K562 (cell line): Measurements from ENCODE around the gene ASB6. TPM values are rescaled to one million over a fixed set of nuclear protein-coding genes. Genes with fewer than 3 reads are reported as not detected.

Source experiments
- ARNT ChIP-seq, 2 experiments: fragments of 450-650 bp; IDR thresholded peaks; 2 replicates each; pipeline ENCODE4 v1.6.1; 2016; ENCODE audit warnings: mild to moderate bottlenecking in 1 of 2
- BACH1 ChIP-seq: fragments of 200-800 bp; sonication (Bioruptor generic); IDR thresholded peaks from 2 replicates; pipeline ENCODE4 v1.6.1; 2016; ENCODE audit warnings: missing genetic modification characterization, missing compliant biosample characterization
- CCNT2 ChIP-seq: IDR thresholded peaks from 2 replicates; pipeline ENCODE4 v1.6.1; 2011; ENCODE audit warnings: borderline replicate concordance, low read depth, mild to moderate bottlenecking, moderate library complexity, mixed read lengths, low read length; ENCODE audit not compliant: insufficient read length; ENCODE audit errors: extremely low read depth
- ESRRA ChIP-seq: fragments of 450-650 bp; IDR thresholded peaks from 2 replicates; pipeline ENCODE4 v1.6.1; 2014; ENCODE audit warnings: low read depth, mild to moderate bottlenecking, moderate library complexity, borderline replicate concordance
- FOSL1 ChIP-seq: fragments of 200-800 bp; sonication (Bioruptor generic); conservative IDR thresholded peaks from 2 replicates; pipeline ENCODE4 v1.6.1; 2016; ENCODE audit warnings: missing genetic modification characterization, missing compliant biosample characterization
- GTF2E2 ChIP-seq: fragments of 200-800 bp; sonication (Bioruptor generic); IDR thresholded peaks from 2 replicates; pipeline ENCODE4 v1.6.1; 2016; ENCODE audit warnings: missing genetic modification characterization, missing compliant biosample characterization
- ILF3 ChIP-seq: fragments of 450-650 bp; IDR thresholded peaks from 2 replicates; pipeline ENCODE4 v1.6.1; 2018; ENCODE audit warnings: antibody characterized with exemption, mild to moderate bottlenecking, moderate library complexity, borderline replicate concordance
- MED1 ChIP-seq: sonication (generic); formaldehyde crosslinking; IDR thresholded peaks from 2 replicates; pipeline ENCODE4 v1.8.1; 2023; ENCODE audit warnings: missing genetic modification reagents, borderline replicate concordance
- MYC ChIP-seq, 2 experiments: fragments of 250-450 bp in 1 of 2; sonication (Bioruptor Pico) in 1 of 2; IDR thresholded peaks; 2 replicates each; pipeline versions ENCODE4 v1.5.1 to v1.6.1; 2012 to 2021; ENCODE audit warnings: low read depth in 2 of 2, borderline replicate concordance in 1 of 2, improper control_type of control experiment in 1 of 2, low read length in 1 of 2, mild to moderate bottlenecking in 1 of 2, moderate library complexity in 1 of 2
- NR2F6 ChIP-seq: fragments of 450-650 bp; formaldehyde crosslinking; IDR thresholded peaks from 2 replicates; pipeline ENCODE4 v1.4.0; 2020; ENCODE audit warnings: mild to moderate bottlenecking
- POLR3G ChIP-seq: IDR thresholded peaks from 2 replicates; pipeline ENCODE4 v1.6.1; 2011; ENCODE audit not compliant: insufficient read length, insufficient replicate concordance; ENCODE audit errors: extremely low read depth
- SMARCA5 ChIP-seq: fragments of 450-650 bp; IDR thresholded peaks from 2 replicates; pipeline ENCODE4 v1.6.1; 2016
- SMARCB1 ChIP-seq: IDR thresholded peaks from 2 replicates; pipeline ENCODE4 v1.6.1; 2011; ENCODE audit warnings: improper control_type of control experiment, low read depth; ENCODE audit not compliant: insufficient read length
- TBP ChIP-seq: optimal IDR thresholded peaks from 2 replicates; pipeline ENCODE3; 2011; ENCODE audit warnings: low read depth, low read length, improper control_type of control experiment
- TEAD4 ChIP-seq, 2 experiments: sonication (generic) in 1 of 2; formaldehyde crosslinking in 1 of 2; IDR thresholded peaks; 2 replicates each; pipeline versions ENCODE4 v1.6.1 to v1.8.0; 2012 to 2022; ENCODE audit warnings: borderline replicate concordance in 1 of 2, inconsistent platforms in 1 of 2, low read length in 1 of 2, mild to moderate bottlenecking in 1 of 2, missing genetic modification reagents in 1 of 2
- ZKSCAN1 ChIP-seq: fragments of 150-350 bp; IDR thresholded peaks from 2 replicates; pipeline ENCODE4 v1.6.1; 2016; ENCODE audit warnings: low read depth, low read length
- ZNF239 ChIP-seq: fragments of 250-450 bp; sonication (Bioruptor Pico); IDR thresholded peaks from 2 replicates; pipeline ENCODE4 v1.4.0; 2020; ENCODE audit warnings: mild to moderate bottlenecking
- ZNF644 ChIP-seq: fragments of 200-800 bp; sonication (Bioruptor generic); IDR thresholded peaks from 2 replicates; pipeline ENCODE4 v1.6.1; 2016; ENCODE audit warnings: low read depth, missing genetic modification characterization, missing compliant biosample characterization
- polyA plus RNA-seq, 8 experiments: library from polyadenylated mRNA; depleted of rRNA in 4 of 8; stranded (reverse) in 5 of 8; unstranded in 3 of 8; fragments of >200 nt; fragmentation: Nextera tagmentation in 2 of 8; fragmentation: Illumina TruSeq in 1 of 8; extraction: Ambion mirVana in 2 of 8; extraction: Trizol in 1 of 8; gene quantifications; 2 replicates each; pipeline versions ENCODE4 v1.2.1 to v1.2.3, GENCODE V29; 2011 to 2014; ENCODE audit warnings: inconsistent platforms in 1 of 8, missing spikeins in 1 of 8
- total RNA-seq, 7 experiments: library from RNA; depleted of rRNA in 6 of 7; stranded (reverse); fragments of >200 nt in 6 of 7; fragmentation: Illumina TruSeq in 2 of 7; extraction: Trizol in 2 of 7; gene quantifications; 2 replicates each; pipeline versions ENCODE4 v1.2.1 to v1.2.3, GENCODE V29; 2011 to 2021; ENCODE audit warnings: low replicate concordance in 1 of 7
- TF ChIP-seq, protein P1 (sequence below): fragments of 450-650 bp; IDR thresholded peaks from 2 replicates; pipeline ENCODE4 v1.6.1; 2016
- TF ChIP-seq, protein P2 (sequence below): fragments of 250-450 bp; sonication (Bioruptor Pico); IDR thresholded peaks from 2 replicates; pipeline ENCODE4 v1.5.1; 2021; ENCODE audit warnings: mild to moderate bottlenecking
- TF ChIP-seq, protein P3 (sequence below): sonication (generic); formaldehyde crosslinking; IDR thresholded peaks from 2 replicates; pipeline ENCODE4 v1.8.1; 2022; ENCODE audit warnings: missing genetic modification reagents
- TF ChIP-seq, protein P4 (sequence below): fragments of 250-450 bp; sonication (Bioruptor Pico); IDR thresholded peaks from 2 replicates; pipeline ENCODE4 v1.8.0; 2021; ENCODE audit warnings: moderate library complexity, mild to moderate bottlenecking, inconsistent platforms

Gene ASB6
- total and polyA plus RNA-seq, 9 of the 15 experiments (the other 6 are each of a cell fraction or from before 2014, with no cell fraction given): 0.92 to 17.8 (median 11.3) TPM

DNA sequence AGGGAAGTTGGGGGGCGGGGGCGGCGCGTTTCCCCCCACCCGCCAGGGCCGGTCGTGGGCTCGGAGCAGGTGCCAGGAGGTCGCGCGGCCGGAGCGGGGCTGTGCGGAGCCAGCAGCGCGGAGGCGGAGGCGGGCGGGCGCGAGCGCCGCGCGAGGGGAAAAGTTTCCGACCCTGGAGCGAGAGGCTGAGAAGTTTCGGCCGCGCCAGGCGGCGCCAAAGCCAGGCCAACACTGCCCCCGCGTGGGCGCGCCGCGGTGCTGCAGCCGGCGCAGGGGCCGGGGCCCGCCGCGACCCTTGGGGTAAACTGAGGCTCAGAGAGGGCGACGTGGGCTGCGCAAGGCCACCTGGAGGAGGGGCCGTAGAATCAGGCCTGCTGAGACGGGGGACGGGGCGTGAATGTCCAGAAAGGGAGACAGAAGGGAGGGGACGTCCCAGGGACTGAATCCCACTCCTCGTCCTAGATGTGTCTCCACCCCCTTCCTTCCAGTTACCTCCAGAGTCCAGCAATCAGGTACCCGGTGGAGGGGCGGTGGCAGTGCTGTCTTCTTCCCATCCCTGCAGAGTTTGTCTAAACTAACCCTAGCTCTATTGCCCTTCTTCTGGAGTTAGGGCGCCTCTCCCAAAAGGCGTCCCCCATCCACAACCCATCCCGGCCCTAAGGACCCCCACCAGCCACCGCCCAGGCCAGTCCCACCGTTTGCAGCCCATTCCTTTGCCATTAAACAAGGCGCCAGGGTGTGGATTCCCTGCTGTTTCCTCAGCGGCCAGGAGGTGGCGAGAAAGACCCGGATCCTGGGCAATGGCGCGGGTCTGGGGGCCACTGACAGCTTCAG, 31.3 kb downstream of the ASB6 start (continued):
- TF ChIP-seq, protein P1, sequence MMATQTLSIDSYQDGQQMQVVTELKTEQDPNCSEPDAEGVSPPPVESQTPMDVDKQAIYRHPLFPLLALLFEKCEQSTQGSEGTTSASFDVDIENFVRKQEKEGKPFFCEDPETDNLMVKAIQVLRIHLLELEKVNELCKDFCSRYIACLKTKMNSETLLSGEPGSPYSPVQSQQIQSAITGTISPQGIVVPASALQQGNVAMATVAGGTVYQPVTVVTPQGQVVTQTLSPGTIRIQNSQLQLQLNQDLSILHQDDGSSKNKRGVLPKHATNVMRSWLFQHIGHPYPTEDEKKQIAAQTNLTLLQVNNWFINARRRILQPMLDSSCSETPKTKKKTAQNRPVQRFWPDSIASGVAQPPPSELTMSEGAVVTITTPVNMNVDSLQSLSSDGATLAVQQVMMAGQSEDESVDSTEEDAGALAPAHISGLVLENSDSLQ: no peak
- TF ChIP-seq BACH1 (tag) (no peak), POLR3G (no peak), FOSL1 (tag) (peak; percentile 30; the same call in 1 of the 2 replicates), TBP (peak; percentile 52), SMARCB1 (no peak), NR2F6 (CRISPR knock-in tag) (peak; percentile 14; the same call in 1 of the 2 replicates), ZNF239 (no peak), MED1 (CRISPR knock-in tag) (no peak), GTF2E2 (no peak), ZKSCAN1 (no peak), SMARCA5 (peak; percentile 63; the same call in 1 of the 2 replicates), ESRRA (peak; percentile 47; the same call in 1 of the 2 replicates), MYC (IDR thresholded peaks at IDR 0.05; ENCODE audit: low read depth, low read length) (peak; percentile 45), MYC (CRISPR knock-in tag; IDR thresholded peaks at IDR 0.05; ENCODE audit: borderline replicate concordance, low read depth) (no peak), CCNT2 (peak; percentile 30), TEAD4 (IDR thresholded peaks at IDR 0.05; ENCODE audit: low read length) (no peak), TEAD4 (CRISPR knock-in tag; IDR thresholded peaks at IDR 0.05; ENCODE audit: borderline replicate concordance) (peak; percentile 41; the same call in 1 of the 2 replicates), ZNF644 (no peak), ARNT (IDR thresholded peaks at IDR 0.05) (no peak), ILF3 (no peak)
- TF ChIP-seq, protein P2, sequence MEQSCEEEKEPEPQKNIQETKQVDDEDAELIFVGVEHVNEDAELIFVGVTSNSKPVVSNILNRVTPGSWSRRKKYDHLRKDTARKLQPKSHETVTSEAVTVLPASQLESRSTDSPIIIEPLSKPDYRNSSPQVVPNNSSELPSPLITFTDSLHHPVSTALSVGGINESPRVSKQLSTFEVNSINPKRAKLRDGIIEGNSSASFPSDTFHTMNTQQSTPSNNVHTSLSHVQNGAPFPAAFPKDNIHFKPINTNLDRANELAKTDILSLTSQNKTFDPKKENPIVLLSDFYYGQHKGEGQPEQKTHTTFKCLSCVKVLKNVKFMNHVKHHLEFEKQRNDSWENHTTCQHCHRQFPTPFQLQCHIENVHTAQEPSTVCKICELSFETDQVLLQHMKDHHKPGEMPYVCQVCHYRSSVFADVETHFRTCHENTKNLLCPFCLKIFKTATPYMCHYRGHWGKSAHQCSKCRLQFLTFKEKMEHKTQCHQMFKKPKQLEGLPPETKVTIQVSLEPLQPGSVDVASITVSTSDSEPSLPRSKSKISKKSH: no peak
- TF ChIP-seq, protein P3, sequence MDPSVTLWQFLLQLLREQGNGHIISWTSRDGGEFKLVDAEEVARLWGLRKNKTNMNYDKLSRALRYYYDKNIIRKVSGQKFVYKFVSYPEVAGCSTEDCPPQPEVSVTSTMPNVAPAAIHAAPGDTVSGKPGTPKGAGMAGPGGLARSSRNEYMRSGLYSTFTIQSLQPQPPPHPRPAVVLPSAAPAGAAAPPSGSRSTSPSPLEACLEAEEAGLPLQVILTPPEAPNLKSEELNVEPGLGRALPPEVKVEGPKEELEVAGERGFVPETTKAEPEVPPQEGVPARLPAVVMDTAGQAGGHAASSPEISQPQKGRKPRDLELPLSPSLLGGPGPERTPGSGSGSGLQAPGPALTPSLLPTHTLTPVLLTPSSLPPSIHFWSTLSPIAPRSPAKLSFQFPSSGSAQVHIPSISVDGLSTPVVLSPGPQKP (CRISPR knock-in tag): no peak
- TF ChIP-seq, protein P4, sequence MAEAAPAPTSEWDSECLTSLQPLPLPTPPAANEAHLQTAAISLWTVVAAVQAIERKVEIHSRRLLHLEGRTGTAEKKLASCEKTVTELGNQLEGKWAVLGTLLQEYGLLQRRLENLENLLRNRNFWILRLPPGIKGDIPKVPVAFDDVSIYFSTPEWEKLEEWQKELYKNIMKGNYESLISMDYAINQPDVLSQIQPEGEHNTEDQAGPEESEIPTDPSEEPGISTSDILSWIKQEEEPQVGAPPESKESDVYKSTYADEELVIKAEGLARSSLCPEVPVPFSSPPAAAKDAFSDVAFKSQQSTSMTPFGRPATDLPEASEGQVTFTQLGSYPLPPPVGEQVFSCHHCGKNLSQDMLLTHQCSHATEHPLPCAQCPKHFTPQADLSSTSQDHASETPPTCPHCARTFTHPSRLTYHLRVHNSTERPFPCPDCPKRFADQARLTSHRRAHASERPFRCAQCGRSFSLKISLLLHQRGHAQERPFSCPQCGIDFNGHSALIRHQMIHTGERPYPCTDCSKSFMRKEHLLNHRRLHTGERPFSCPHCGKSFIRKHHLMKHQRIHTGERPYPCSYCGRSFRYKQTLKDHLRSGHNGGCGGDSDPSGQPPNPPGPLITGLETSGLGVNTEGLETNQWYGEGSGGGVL (CRISPR knock-in tag): no peak
